Measurements from ENCODE around the gene COMMD7.
"Not testable (repeated sequence)": the region's sequence is repeated elsewhere in the genome, so short reads cannot be mapped to it uniquely, and the experiment has no call there.

The COMMD7 gene

DNA sequence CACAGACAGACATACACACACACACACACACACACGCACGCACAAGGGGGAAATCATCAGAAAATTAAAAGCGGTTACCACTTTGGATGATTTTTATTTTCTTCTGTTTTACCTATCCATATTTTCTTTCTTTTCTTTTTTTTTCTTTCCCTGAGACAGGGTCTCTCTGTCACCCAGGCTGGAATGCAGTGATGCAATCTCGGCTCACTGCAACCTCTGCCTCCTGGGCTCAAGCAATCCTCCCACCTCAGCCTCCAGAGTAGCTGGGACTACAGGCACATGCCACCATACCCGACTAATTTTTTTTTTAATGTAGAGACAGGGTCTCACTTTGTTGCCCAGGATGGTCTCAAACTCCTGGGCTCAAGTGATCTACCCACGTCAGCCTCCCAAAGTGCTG, 14.8 kb downstream of the COMMD7 start:
- not testable (repeated sequence) for DNase-seq

DNA sequence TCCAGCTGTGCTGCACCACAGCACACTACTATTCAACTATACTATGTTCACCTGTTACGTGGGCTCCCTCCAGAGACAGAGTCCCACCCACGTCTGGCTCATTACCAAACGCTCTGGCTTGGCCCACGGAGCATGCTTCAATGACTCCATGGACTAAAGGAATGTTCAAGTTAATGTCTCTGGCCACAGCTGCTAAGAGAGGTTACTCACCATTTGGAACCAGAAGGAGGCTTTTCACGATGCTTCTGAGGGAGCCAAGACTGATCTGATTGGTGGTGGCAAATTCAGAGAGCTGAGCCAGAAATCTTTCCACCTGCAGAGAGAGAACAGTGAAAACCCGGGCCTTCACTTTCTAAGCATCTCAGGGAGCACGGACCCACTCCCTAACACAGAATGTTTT, 15.6 kb downstream of the COMMD7 start:
- no peak for DNase-seq

DNA sequence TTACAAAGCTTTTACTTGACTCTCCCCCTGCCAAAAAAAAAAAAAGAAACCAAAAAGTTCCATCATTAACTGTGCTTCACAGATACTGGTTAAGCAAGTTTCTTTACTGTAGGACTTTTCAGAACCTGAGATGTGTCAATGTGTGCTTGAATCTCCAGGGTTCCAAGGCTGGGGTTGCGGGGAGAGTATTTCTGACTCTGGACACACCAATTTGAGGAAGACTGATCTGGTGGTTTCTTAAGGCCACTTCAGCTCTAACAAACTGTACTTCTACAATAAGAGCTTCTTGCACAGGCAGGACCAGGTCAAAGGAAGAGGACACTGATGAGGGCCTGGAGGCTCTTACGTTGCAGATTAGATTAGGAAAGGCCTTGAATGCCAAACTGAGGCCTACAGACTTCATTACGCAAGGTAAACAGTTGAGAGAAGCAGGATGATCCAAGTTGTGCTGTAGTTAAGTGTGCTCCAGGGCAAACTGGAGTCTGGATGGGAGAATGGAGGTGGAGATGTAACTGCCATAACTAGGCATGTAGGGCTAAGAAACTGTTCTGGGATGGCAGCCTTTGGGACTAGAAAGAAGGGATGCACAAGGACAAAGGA, 24.4 kb downstream of the COMMD7 start:
- no peak for DNase-seq

DNA sequence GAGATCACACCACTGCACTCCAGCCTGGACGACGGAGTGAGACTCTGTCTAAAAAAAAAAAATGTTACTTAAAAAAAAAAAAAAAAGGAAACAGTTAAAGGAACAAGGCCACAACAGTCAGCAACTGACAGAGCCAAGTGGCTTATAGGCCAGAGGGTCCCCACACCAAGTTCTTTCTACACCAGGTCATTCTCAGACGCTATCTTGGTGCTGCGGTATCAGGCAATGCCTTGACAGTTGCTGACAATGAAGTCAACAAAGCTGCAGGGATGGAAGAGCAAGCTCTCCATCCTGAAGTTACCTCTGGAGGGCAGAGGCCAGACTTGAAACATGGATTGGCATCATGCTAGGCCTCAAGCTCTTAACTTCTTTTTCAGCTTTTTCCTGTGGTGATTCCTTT, 31.9 kb downstream of the COMMD7 start:
- no peak for DNase-seq

DNA sequence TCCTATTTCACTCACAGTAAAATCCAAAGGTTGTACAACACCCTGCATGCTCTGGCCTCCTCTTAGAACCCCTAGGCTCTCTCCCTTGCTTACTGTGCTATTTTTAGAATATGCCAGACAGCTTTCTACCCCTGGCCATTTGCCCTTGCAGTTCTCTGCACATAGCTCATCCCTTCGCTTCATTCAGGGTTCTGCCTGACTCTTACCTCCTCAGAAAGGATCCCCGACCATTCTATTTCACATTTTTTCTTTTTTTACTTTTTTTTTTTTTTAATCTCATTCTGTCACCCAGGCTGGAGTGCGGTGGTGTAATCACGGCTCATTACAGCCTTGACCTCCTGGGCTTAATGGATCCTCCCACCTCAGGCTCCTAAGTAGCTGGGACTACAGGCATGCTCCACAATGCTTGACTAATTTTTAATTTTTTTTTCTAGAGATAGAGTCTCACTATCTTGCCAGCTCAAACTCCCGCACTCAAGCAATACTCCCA, 33.6 kb downstream of the COMMD7 start:
- DNase-seq: no peak

DNA sequence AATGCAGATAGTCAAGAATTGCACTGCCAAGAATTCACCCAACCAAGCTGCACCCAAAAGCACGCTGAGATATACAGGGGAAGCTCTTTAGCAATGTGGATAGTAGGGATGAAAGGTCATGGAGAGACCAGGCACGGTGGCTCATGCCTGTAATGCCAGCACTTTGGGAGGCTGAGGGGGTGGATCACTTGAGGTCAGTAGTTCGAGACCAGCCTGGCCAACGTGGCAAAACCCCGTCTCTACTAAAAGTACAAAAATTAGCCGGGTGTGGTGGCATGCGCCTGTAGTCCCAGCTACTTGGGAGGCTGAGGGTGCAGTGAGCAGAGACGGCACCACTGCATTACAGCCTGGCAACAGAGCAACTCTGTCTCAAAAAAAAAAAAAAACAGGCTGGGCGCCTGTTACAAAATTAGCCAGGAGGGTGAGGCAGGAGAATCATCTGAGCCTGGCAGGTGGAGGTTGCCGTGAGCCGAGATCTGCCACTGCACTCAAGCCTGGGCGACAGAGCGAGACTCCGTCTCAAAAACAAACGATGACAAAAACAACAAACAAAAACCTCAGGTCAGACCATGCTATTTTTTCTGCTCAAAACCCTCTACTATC, 34.1 kb downstream of the COMMD7 start:
- not testable (repeated sequence) for DNase-seq

DNA sequence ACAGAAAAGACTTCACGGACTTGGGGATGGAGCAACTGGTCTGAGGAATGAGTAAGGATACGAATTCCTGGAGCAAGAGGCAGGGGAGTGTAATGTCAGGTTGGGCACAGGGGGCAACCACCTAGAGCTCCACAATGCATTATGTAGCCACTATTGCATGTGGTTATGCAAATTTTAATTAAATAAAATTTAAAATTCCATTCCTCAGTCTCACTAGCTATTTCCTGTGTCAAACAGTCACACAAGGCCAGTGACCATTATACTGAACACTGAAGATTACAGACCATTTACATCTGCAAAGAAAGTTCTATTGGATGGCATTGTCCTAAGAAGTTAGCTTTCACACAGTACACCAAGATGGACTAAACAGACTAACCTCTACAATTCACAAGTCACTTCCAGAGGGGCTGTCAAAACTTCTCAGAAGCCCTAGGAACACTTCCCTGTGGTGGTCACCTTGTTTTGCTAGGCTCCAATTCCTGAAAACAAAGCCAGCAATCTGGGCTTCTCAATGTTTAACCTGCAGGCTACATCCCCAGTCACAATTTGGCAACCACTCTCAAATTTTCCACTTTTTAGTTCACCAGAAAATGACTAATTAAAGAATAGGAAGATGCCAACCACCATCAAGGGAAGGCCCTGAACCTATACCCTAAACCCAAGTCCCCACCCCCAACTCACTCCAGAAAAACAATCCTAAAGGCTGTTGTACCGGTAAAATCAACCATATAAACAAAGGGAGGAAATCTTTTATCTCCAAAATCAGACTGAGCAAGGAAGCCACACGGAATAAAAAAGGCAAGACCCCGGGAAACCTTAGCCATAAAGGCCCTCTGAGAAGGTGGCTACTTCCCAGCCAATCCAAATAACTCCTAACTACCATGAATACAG, 35.3 kb downstream of the COMMD7 start:
- DNase-seq: no peak

DNA sequence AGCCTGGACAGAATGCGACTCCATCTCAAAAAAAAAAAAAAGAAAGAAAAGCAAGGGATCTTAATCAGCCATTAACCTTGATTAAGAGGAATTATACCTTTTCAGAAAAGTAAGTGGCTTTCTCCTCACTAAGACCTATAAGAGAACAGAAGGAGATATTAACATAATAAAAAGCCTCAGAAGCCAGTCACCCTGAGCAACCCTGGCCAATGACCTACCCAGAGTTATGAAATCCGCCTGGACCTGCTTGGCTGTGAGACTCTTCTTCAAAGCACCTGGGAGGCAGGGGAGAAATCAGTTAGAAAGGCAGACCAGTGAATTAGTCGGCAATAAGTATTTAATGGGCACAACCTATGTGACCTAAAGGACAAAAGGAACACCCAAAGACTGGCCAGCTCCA, 36.8 kb downstream of the COMMD7 start:
- DNase-seq: no peak

DNA sequence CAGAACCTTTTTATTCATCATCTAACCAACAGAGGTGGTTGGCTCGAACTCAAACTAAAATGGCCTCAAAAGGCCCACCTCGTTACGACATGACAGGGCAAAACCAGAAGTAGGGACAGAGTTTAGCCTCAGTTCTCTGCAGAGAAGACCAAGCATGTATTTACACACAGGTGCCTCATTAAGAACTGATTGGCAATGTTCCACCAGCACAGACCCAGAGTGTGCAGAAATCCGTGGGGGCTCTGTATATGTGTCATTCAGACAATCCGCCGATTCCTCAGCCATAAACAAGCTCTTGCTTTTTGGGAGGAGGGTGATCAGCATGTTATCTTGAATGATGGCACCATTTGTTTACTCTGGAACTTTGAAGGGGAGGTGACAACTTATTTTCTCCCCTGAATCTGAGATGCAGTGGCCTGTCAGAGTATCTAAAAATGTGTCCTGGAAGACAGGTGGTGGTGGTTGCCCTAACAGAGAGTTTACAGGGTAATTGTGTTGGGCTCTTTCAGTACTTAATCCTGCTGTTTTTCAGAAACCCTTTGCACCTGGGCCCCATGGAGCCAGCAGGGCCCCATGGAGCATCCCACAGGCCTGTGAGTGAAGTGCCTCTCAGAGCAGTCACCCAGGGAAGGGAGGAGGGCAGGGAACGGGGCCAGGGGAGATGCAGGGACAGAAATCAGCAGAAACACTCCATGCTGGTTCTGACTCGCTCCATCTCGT, 40.4 kb downstream of the COMMD7 start:
- no peak for DNase-seq

DNA sequence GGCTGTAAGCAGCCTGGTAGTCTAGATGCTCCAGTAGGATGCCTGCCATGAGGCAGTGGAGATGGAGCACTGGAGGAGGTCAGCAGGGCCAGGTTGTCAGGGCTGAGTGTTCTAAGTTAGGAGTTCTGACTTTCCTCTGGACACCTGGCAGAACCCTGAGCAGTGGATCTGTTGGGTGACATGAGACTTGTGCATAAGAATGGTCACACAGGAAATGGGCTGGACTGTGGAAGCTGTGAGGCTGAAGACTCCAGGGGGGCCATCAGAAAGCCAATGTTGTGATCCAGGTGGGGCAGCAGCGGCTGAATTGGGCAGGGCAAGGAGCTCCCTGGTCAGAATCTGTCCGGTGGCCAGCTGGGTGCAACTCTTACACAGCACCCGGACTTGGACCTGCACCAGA, 45.7 kb downstream of the COMMD7 start:
- no peak for DNase-seq

DNA sequence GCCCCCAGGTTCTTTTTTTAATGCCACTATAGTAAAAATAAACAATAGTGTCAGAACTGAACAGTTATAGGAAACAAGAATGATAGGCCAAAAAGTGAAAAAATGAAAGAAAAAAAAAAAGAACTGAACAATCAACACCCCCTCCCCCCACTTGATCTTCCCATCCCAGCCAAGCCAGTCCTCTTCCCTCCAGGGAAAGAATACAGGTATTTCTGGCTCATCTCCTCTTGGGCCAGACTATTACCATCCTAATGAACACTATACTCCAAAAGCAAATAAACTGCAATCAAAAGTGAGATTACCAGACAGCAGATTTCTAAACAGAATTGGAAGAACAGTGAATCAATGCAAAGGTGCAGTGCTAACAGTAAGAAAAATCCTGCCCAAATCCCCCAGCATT, 48.2 kb downstream of the COMMD7 start:
- no peak for DNase-seq

DNA sequence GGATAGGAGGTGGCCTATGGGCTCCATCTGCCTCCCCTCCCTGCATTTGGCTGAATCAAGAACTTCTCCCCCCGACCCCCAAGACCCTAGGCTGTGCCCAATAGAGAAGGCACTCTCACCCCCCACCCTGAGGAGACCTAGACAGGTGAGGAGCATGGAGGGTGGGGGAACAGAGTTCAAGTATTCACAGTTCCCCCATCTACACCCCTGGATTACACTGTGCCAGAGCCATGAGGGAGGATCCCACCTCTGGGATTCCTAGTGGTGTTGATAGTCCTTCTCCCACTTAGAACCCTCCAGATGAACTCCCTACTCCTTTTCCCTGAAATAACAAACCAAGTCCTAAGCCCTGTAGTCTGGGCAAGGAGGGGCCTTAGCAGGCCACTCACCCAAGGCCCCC, 54.3 kb downstream of the COMMD7 start:
- DNase-seq: not testable (repeated sequence)

DNA sequence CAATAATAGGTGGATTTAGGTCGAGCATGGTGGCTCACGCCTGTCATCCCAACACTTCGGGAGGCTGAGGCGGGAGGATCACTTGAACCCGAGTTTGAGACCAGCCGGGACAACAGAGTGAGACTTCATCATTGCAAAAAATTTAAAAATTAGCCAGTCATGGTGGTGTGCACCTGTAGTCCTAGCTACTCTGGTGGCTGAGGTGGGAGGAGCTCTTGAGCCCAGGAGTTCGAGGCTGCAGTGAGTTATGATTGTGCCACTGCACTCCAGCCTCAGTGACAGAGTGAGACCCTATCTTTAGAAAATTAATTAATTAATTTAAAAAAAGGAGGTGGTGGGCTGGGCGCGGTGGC, 56.1 kb downstream of the COMMD7 start:
- no peak for DNase-seq

DNA sequence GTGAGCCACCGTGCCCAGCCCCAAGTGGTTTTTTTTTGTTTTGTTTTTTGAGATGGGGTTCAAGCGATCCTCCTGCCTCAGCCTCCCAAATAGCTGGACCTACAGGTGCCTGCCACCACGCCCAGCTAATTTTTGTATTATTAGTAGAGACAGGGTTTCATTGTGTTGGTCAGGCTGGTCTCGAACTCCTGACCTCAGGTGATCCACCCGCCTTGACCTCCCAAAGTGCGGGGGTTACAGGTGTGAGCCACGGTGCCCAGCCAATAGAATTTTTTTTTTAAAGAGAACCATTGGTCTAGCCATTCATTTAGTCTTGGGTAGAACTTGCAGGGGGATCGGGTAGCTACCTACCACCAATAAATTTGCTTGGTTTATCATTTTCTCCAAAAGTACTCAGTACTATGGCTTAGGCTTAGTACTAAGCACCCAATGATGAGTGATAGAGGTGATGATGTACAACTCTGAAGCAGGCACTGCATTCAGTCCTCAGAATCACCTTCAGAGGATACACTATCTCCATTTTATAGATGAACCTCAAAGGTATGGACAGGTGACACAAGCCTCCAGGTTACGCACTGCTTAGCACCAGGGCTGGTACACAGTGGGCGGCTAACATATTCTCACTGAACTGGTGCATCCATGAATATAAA, 56.6 kb downstream of the COMMD7 start:
- DNase-seq: no peak

DNA sequence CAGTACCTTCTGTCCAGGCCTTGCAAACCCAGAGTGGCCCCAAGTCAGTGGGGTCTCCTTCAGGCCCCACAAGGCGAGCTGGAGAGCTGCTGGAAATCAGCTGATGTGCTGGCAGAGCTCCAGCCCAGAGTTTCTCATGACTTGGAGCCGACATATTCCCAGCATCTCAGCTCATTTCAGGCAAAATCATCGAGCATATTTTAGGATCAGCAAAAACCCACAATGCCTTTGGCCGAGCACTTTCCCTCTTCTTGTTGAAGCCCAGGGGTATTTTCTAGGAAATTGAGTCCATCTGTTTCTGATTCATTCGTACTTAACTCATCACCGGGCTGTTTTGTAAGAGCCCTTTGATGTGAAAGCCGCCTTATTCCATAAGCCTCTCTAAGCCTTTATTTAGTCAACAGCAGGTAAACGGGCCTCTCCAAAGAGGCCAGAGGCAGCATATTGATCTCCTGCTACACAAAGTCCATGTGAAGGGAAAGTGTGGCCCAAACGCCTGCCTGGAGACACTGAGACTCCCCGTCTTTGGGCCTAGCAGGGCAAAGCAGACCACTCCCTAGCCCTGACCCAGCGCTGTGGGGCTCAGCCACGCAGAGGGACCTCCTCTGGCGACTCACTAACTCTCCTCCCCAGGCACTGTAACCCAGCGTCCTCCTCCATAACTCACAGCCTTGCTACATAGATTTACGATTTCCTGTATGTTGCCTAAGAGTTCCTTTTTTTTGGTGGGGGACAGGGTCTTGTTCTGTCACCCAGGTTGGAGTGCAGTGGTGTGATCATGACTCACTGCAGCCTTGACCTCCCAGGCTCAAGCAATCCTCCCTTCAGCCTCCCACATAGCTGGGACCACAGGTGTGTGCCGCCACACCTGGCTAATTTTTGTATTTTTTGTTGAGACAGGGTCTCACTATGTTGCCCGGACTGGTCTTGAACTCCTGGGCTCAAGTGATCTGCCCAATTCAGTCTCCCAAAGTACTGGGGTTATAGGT, 57.4 kb downstream of the COMMD7 start:
- DNase-seq: no peak

DNA sequence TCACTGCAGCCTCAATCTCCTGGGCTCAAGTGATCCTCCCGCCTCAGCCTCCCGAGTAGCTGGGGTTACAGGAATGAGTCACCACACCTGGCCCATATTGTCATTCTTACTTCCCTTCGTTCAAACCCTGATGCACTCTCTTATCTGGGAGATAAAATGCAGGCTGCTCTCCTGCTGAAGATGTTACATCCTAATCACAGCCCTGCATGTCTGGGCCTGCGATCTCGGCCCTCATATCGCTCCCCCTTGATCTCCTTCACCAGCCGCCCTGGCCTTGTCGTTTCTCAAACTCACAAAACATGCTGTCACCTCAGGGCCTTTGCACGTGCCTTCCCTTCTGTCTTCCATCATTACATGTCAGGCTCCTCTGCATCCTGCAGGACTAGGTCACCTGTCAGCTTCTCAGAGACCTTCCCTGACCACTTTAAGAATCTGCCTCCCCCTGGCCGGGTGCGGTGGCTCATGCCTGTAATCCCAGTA, 60.7 kb downstream of the COMMD7 start:
- no peak for DNase-seq

DNA sequence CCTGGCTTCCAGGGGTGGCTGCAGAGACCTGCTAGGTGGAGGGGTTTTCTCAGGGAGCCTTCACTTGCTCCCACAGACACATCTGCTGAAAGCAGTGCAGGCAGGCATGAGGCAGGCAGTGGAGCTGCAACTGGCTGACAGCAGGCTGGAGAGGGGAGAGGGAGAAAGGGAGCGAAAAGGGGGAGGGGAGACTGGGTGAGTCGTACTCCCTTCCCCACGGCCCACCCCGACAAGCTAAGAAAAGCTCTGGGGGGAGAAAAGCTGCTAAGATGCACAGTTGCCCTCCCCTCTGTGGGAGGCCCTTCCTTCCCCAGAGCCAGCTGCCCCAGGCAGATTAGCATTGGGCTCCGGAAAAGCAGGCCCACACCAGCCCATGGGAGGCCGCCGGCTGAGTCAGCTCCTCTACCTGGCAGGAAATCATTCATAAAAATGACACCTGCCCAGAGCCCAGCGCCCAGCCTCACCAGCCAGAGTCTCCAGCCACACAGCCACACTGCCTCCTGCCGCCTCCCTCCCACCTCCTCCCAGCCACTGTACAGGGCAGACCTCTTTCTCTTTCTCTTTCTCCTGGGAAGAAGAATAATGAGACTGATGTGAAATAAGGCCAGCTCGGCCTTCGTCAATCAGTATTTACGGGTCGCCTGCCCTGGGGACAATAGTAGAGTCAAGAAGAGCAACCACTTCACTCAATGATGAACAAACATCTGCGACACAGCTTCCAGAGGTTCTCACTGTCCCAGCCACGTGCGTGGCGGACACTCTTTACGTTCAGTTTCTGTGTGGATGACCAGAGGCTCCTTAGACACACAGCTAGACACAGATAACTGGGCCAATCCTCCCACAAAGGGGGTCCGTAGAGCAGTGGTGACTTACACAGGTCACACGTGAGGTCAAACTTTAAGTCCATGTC, 61.8 kb downstream of the COMMD7 start:
- no peak for DNase-seq

DNA sequence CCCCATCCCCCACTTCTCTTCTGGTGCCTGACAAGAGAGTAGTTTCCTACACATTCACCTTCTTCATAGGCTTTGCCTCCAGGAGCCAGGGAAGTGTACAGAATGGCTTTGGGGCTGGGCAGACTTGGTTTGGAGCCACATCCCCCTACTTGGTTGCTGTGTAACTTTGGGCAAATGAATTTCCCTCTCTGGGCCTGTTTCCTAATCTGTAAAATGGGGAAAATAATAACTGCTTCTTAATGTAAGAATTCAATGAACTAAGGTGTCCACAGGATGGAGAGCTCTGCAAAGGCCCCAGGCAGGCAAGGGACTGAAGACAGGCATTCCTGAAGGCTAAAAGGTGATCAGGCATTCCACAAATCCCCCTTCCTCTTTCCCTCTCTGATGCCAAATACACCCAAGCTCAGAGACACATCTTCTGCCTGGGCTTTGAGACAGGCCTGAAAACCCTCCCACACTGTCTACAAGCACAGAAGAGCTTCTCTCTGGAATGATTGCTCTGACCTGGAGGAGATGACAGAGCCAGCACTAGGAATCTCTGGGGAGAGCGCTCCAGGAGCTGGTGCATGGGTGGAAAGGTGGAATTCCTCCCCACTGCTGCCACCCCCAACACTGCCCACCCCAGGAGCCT, 62.6 kb downstream of the COMMD7 start:
- no peak for DNase-seq

DNA sequence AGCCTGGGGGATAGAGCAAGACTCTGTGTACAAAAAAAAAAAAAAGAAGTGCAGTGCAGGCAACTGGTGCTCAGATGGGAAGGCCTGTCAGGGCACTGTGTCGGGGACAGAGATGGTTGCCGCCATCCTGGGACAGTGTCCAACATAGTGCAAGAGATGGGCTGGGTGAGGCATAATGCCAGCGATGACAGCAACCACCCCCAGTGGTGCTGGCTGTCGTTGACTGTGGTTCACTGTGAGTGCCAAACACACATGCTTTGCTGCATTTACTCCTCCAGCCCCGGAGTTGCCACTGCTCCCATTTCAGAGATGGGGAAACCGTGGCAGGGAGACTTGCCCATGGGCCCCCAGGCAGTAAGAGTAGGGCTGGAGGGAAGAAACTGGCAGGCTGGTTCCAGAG, 64.3 kb downstream of the COMMD7 start:
- no peak for DNase-seq
